ENCODE results near the gene KDELR3.
A peak's percentile ranks its signal among the peaks of the same experiment; 100 is the strongest.

The KDELR3 gene

GRCh38 chr22:38481871-38482332 is 14.0 kb downstream of the KDELR3 start:
- no peak for DNase-seq
- Mint-ChIP-seq H3K4me3 (no peak overlapping the region), H3K9me3 (no peaks in the 10 kb centered on the region), H3K4me1 (peaks cover 21% of the 10 kb centered on the region), H3K27me3 (no peaks in the 10 kb centered on the region), H3K27ac (peak overlapping the region in 1 of 2 donors; percentile 88)
- no peak for ATAC-seq

- H3K4me3 Mint-ChIP-seq = no peak overlapping the region
Observed at GRCh38 chr22:38482662-38483308, 14.9 kb downstream of the KDELR3 start.

GRCh38 chr22:38484244-38484643 is 16.3 kb downstream of the KDELR3 start:
- Mint-ChIP-seq H3K9me3 (no peaks in the 10 kb centered on the region), H3K4me3 (no peak overlapping the region), H3K4me1 (peaks cover 38% of the 10 kb centered on the region), H3K27me3 (no peaks in the 10 kb centered on the region), H3K27ac (peak overlapping the region in 1 of 2 donors; percentile 21)
- no peak for ATAC-seq
- no peak for DNase-seq

More at GRCh38 chr22:38482662-38483308, 14.9 kb downstream of the KDELR3 start:
- H3K27me3 Mint-ChIP-seq = no peaks in the 10 kb centered on the region
- no peak overlapping the region for H3K27ac Mint-ChIP-seq
- peaks cover 23% of the 10 kb centered on the region for H3K4me1 Mint-ChIP-seq
- ATAC-seq = no peak
- no peaks in the 10 kb centered on the region for H3K9me3 Mint-ChIP-seq
- DNase-seq = no peak

- H3K27ac Mint-ChIP-seq = no peak overlapping the region
- peaks cover 53% of the 10 kb centered on the region for H3K4me1 Mint-ChIP-seq
- no peaks in the 10 kb centered on the region for H3K27me3 Mint-ChIP-seq
- DNase-seq = no peak
- peak; percentile 42 for ATAC-seq
- no peak overlapping the region for H3K4me3 Mint-ChIP-seq
- H3K9me3 Mint-ChIP-seq = no peaks in the 10 kb centered on the region
Observed at GRCh38 chr22:38485783-38486182, 17.9 kb downstream of the KDELR3 start.

- DNase-seq (no peak), ATAC-seq (peak; percentile 18)
- Mint-ChIP-seq H3K4me3 (no peak overlapping the region), H3K27ac (peak overlapping the region in 1 of 2 donors; percentile 20), H3K27me3 (no peaks in the 10 kb centered on the region), H3K9me3 (no peaks in the 10 kb centered on the region), H3K4me1 (peaks cover 70% of the 10 kb centered on the region)
Observed at GRCh38 chr22:38487946-38488345, 20.1 kb downstream of the KDELR3 start.

- no peak overlapping the region for H3K4me3 Mint-ChIP-seq
- H3K4me1 Mint-ChIP-seq = peaks cover 80% of the 10 kb centered on the region
- no peak overlapping the region for H3K27ac Mint-ChIP-seq
- no peaks in the 10 kb centered on the region for H3K27me3 Mint-ChIP-seq
- no peak for DNase-seq
- H3K9me3 Mint-ChIP-seq = no peaks in the 10 kb centered on the region
- no peak for ATAC-seq
Observed at GRCh38 chr22:38489142-38489541, 21.2 kb downstream of the KDELR3 start.

GRCh38 chr22:38489561-38490145 is 21.8 kb downstream of the KDELR3 start:
- DNase-seq (no peak), ATAC-seq (no peak)
- peak overlapping the region; percentile 1 to 69 for H3K27ac Mint-ChIP-seq
- H3K4me3 Mint-ChIP-seq = no peak overlapping the region
- no peaks in the 10 kb centered on the region for H3K27me3 Mint-ChIP-seq
- no peaks in the 10 kb centered on the region for H3K9me3 Mint-ChIP-seq
- peaks cover 81% of the 10 kb centered on the region for H3K4me1 Mint-ChIP-seq

- H3K27me3 Mint-ChIP-seq = no peaks in the 10 kb centered on the region
- ATAC-seq (peak; percentile 41), DNase-seq (no peak)
- no peak overlapping the region for H3K4me3 Mint-ChIP-seq
- peaks cover 89% of the 10 kb centered on the region for H3K4me1 Mint-ChIP-seq
- peak overlapping the region; percentile 84 to 90 for H3K27ac Mint-ChIP-seq
- H3K9me3 Mint-ChIP-seq = no peaks in the 10 kb centered on the region
Observed at GRCh38 chr22:38490475-38490874, 22.6 kb downstream of the KDELR3 start.

- Mint-ChIP-seq H3K9me3 (no peaks in the 10 kb centered on the region), H3K27me3 (no peaks in the 10 kb centered on the region), H3K27ac (peak overlapping the region; percentile 84 to 90), H3K4me3 (no peak overlapping the region), H3K4me1 (peaks cover 89% of the 10 kb centered on the region)
- DNase-seq (no peak), ATAC-seq (no peak)
Observed at GRCh38 chr22:38490915-38491314, 23.0 kb downstream of the KDELR3 start.

GRCh38 chr22:38491707-38492348 is 23.9 kb downstream of the KDELR3 start:
- no peaks in the 10 kb centered on the region for H3K9me3 Mint-ChIP-seq
- H3K4me1 Mint-ChIP-seq = peaks cover 81% of the 10 kb centered on the region
- H3K27ac Mint-ChIP-seq = peak overlapping the region in 1 of 2 donors; percentile 53
- no peaks in the 10 kb centered on the region for H3K27me3 Mint-ChIP-seq
- no peak for ATAC-seq
- no peak overlapping the region for H3K4me3 Mint-ChIP-seq
- no peak for DNase-seq

- Mint-ChIP-seq H3K4me1 (peaks cover 75% of the 10 kb centered on the region), H3K9me3 (no peaks in the 10 kb centered on the region), H3K27me3 (no peaks in the 10 kb centered on the region), H3K27ac (no peak overlapping the region), H3K4me3 (no peak overlapping the region)
- no peak for ATAC-seq
- no peak for DNase-seq
Observed at GRCh38 chr22:38494498-38494897, 26.6 kb downstream of the KDELR3 start.

- no peak for ATAC-seq
- Mint-ChIP-seq H3K9me3 (no peaks in the 10 kb centered on the region), H3K4me1 (peaks cover 75% of the 10 kb centered on the region), H3K27ac (no peak overlapping the region), H3K27me3 (no peaks in the 10 kb centered on the region), H3K4me3 (no peak overlapping the region)
- no peak for DNase-seq
Observed at GRCh38 chr22:38494939-38495338, 27.0 kb downstream of the KDELR3 start.

GRCh38 chr22:38497869-38498268 is 30.0 kb downstream of the KDELR3 start:
- peak overlapping the region in 1 of 2 donors; percentile 45 for H3K4me3 Mint-ChIP-seq
- no peaks in the 10 kb centered on the region for H3K27me3 Mint-ChIP-seq
- H3K9me3 Mint-ChIP-seq = no peaks in the 10 kb centered on the region
- peaks cover 76% of the 10 kb centered on the region for H3K4me1 Mint-ChIP-seq
- DNase-seq = no peak
- H3K27ac Mint-ChIP-seq = no peak overlapping the region
- peak; percentile 42 for ATAC-seq

GRCh38 chr22:38501797-38502672 is 34.1 kb downstream of the KDELR3 start:
- Mint-ChIP-seq H3K4me1 (peaks cover 72% of the 10 kb centered on the region), H3K27me3 (no peaks in the 10 kb centered on the region), H3K9me3 (no peaks in the 10 kb centered on the region), H3K4me3 (peak overlapping the region; percentile 89 to 100), H3K27ac (peak overlapping the region in 1 of 2 donors; percentile 76)
- ATAC-seq = no peak
- DNase-seq = no peak

- DNase-seq (no peak), ATAC-seq (no peak)
- Mint-ChIP-seq H3K4me3 (peak overlapping the region; percentile 89 to 100), H3K27ac (peak overlapping the region in 1 of 2 donors; percentile 28), H3K4me1 (peaks cover 79% of the 10 kb centered on the region), H3K9me3 (peaks cover 0 to 2% of the 10 kb centered on the region in 2 donors), H3K27me3 (no peaks in the 10 kb centered on the region)
Observed at GRCh38 chr22:38503021-38503420, 35.1 kb downstream of the KDELR3 start.
